HepG2 (cell line): Measurements from ENCODE around the gene CACNA1G. TPM values are rescaled to one million over a fixed set of nuclear protein-coding genes. Genes with fewer than 3 reads are reported as not detected.
A peak's percentile ranks its signal among the peaks of the same experiment; 100 is the strongest.

Experiments used
- AGO2 ChIP-seq: fragments of 200-400 bp; formaldehyde crosslinking; optimal IDR thresholded peaks from 2 replicates; pipeline ENCODE3; 2017; ENCODE audit warnings: mild to moderate bottlenecking, low read depth, low read length, moderate library complexity
- ATF7-NPFF ChIP-seq: sonication (generic); formaldehyde crosslinking; IDR thresholded peaks from 2 replicates; pipeline ENCODE4 v1.8.1; 2023; ENCODE audit warnings: mild to moderate bottlenecking, low read depth, missing genetic modification reagents, moderate library complexity
- BCL6 ChIP-seq: IDR thresholded peaks from 2 replicates; pipeline ENCODE4 v1.6.1; 2016; ENCODE audit warnings: missing genetic modification reagents, missing compliant biosample characterization
- FOXK1 ChIP-seq: sonication (generic); formaldehyde crosslinking; IDR thresholded peaks from 2 replicates; pipeline ENCODE4 v1.4.0; 2020; ENCODE audit warnings: low read depth, missing genetic modification reagents, borderline replicate concordance
- NFE2L2 ChIP-seq: fragments of 150-350 bp; IDR thresholded peaks from 2 replicates; pipeline ENCODE4 v1.6.1; 2014; ENCODE audit warnings: low read length
- PITX1 ChIP-seq: sonication (generic); formaldehyde crosslinking; IDR thresholded peaks from 2 replicates; pipeline ENCODE4 v1.5.1; 2020; ENCODE audit warnings: mild to moderate bottlenecking, missing genetic modification reagents
- SALL2 ChIP-seq: sonication (generic); formaldehyde crosslinking; IDR thresholded peaks from 2 replicates; pipeline ENCODE4 v1.8.1; 2023; ENCODE audit warnings: mild to moderate bottlenecking, missing genetic modification reagents, inconsistent platforms
- SMAD3 ChIP-seq: sonication (generic); formaldehyde crosslinking; IDR thresholded peaks from 2 replicates; pipeline ENCODE4 v1.4.0; 2020; ENCODE audit warnings: missing genetic modification reagents
- ZFY ChIP-seq: sonication (generic); formaldehyde crosslinking; IDR thresholded peaks from 2 replicates; pipeline ENCODE4 v1.4.0; 2020; ENCODE audit warnings: missing genetic modification reagents
- ZNF225 ChIP-seq: sonication (generic); formaldehyde crosslinking; IDR thresholded peaks from 2 replicates; pipeline ENCODE4 v1.4.0; 2020; ENCODE audit warnings: mild to moderate bottlenecking, missing genetic modification reagents
- ZNF484 ChIP-seq: sonication (generic); formaldehyde crosslinking; IDR thresholded peaks from 2 replicates; pipeline ENCODE4 v1.5.1; 2020; ENCODE audit warnings: mild to moderate bottlenecking, low read depth, missing genetic modification reagents, borderline replicate concordance
- ZNF530 ChIP-seq: sonication (generic); formaldehyde crosslinking; IDR thresholded peaks from 2 replicates; pipeline ENCODE4 v1.5.0; 2020; ENCODE audit warnings: low read depth, mild to moderate bottlenecking, missing genetic modification reagents
- polyA plus RNA-seq, 8 experiments: library from polyadenylated mRNA; depleted of rRNA in 3 of 8; stranded (reverse) in 7 of 8; unstranded in 1 of 8; fragments of >200 nt; fragmentation: Illumina TruSeq in 4 of 8; extraction: Trizol in 4 of 8; gene quantifications; 2 replicates each; pipeline versions ENCODE4 v1.2.1 to v1.2.3, GENCODE V29; 2011 to 2016; ENCODE audit warnings: low read depth in 4 of 8, missing spikeins in 1 of 8, mixed read lengths in 1 of 8; ENCODE audit not compliant: insufficient read depth in 1 of 8
- total RNA-seq, 5 experiments: library from RNA; depleted of rRNA; stranded (reverse); fragments of >200 nt; fragmentation: Illumina TruSeq; extraction: Trizol; gene quantifications; 2 replicates each; pipeline ENCODE4 v1.2.3, GENCODE V29; 2016; ENCODE audit warnings: low read depth in 1 of 5
- TF ChIP-seq, protein P1 (sequence below): sonication (generic); formaldehyde crosslinking; IDR thresholded peaks from 2 replicates; pipeline ENCODE4 v1.5.1; 2020; ENCODE audit warnings: mild to moderate bottlenecking, missing genetic modification reagents, borderline replicate concordance
- TF ChIP-seq, protein P2 (sequence below): sonication (generic); formaldehyde crosslinking; IDR thresholded peaks from 2 replicates; pipeline ENCODE4 v1.8.0; 2022; ENCODE audit warnings: mild to moderate bottlenecking, missing genetic modification reagents
- TF ChIP-seq, protein P3 (sequence below): fragments of 450-650 bp; IDR thresholded peaks from 2 replicates; pipeline ENCODE4 v1.6.1; 2017
- TF ChIP-seq, protein P4 (sequence below): IDR thresholded peaks from 2 replicates; pipeline ENCODE4 v1.6.1; 2012; ENCODE audit warnings: low read length, improper control_type of control experiment

Gene CACNA1G
- total and polyA plus RNA-seq, 2 of the 13 experiments (the other 11 are each of a cell fraction or from before 2014, with no cell fraction given) = 0.02 TPM; not detected in 1

DNA sequence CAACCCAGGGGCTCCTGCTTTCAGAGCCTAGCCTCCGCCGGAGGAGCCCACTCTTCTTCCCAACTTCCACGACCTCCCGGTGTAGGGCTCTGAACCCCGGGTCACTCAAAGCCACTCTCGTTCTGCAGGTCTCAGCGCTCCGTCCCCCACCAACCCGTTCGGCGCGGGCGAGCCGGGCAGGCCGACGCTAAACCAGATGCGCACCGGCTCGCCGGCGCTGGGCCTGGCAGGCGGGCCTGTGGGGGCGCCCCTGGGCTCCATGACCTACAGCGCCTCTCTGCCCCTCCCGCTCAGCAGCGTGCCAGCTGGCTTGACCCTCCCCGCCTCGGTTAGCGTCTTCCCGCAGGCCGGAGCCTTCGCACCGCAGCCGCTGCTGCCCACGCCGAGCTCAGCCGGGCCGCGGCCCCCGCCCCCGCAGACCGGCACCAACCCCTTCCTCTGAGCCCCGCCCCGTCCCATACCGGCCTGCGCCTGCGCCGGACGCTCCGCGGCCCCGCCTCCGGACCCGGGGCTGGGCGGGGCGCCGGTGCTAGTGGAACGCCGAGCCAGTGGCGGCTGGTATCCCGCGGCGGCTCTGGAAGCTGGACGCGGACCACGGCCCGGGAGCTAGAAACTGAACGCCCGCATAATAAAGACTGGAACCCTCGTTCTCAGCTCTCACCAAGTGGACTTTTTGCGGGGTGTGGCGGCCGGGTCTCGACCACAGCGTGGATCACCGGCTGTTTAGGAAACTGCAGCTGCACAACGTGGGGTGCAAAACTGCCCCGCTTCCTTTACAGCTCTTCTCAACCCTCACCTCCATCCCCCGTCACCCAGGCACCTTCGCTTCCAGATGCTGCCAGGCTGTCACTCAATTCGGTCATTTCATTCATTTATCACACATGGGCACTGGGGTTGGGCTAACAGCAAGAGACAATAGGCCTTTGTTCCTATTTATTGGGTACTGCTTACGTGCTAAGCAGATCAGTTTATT lies 18.5 kb upstream of the CACNA1G start (continued):
- TF ChIP-seq BCL6 = peak; percentile 49; the same call in 1 of the 2 replicates
- TF ChIP-seq ZNF225 = peak; percentile 51; the same call in 1 of the 2 replicates
- TF ChIP-seq FOXK1 (CRISPR knock-in tag) = 0 out of 2 replicates have a peak, but pooled peaks have one; percentile 14
- peak; percentile 97 for TF ChIP-seq ATF7-NPFF (CRISPR knock-in tag)
- TF ChIP-seq, protein P1, sequence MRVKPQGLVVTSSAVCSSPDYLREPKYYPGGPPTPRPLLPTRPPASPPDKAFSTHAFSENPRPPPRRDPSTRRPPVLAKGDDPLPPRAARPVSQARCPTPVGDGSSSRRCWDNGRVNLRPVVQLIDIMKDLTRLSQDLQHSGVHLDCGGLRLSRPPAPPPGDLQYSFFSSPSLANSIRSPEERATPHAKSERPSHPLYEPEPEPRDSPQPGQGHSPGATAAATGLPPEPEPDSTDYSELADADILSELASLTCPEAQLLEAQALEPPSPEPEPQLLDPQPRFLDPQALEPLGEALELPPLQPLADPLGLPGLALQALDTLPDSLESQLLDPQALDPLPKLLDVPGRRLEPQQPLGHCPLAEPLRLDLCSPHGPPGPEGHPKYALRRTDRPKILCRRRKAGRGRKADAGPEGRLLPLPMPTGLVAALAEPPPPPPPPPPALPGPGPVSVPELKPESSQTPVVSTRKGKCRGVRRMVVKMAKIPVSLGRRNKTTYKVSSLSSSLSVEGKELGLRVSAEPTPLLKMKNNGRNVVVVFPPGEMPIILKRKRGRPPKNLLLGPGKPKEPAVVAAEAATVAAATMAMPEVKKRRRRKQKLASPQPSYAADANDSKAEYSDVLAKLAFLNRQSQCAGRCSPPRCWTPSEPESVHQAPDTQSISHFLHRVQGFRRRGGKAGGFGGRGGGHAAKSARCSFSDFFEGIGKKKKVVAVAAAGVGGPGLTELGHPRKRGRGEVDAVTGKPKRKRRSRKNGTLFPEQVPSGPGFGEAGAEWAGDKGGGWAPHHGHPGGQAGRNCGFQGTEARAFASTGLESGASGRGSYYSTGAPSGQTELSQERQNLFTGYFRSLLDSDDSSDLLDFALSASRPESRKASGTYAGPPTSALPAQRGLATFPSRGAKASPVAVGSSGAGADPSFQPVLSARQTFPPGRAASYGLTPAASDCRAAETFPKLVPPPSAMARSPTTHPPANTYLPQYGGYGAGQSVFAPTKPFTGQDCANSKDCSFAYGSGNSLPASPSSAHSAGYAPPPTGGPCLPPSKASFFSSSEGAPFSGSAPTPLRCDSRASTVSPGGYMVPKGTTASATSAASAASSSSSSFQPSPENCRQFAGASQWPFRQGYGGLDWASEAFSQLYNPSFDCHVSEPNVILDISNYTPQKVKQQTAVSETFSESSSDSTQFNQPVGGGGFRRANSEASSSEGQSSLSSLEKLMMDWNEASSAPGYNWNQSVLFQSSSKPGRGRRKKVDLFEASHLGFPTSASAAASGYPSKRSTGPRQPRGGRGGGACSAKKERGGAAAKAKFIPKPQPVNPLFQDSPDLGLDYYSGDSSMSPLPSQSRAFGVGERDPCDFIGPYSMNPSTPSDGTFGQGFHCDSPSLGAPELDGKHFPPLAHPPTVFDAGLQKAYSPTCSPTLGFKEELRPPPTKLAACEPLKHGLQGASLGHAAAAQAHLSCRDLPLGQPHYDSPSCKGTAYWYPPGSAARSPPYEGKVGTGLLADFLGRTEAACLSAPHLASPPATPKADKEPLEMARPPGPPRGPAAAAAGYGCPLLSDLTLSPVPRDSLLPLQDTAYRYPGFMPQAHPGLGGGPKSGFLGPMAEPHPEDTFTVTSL (CRISPR knock-in tag) = no peak
- TF ChIP-seq, protein P2, sequence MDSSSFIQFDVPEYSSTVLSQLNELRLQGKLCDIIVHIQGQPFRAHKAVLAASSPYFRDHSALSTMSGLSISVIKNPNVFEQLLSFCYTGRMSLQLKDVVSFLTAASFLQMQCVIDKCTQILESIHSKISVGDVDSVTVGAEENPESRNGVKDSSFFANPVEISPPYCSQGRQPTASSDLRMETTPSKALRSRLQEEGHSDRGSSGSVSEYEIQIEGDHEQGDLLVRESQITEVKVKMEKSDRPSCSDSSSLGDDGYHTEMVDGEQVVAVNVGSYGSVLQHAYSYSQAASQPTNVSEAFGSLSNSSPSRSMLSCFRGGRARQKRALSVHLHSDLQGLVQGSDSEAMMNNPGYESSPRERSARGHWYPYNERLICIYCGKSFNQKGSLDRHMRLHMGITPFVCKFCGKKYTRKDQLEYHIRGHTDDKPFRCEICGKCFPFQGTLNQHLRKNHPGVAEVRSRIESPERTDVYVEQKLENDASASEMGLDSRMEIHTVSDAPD = peak; percentile 18; the same call in 1 of the 2 replicates
- no peak for TF ChIP-seq ZNF484 (CRISPR knock-in tag)
- TF ChIP-seq, protein P3, sequence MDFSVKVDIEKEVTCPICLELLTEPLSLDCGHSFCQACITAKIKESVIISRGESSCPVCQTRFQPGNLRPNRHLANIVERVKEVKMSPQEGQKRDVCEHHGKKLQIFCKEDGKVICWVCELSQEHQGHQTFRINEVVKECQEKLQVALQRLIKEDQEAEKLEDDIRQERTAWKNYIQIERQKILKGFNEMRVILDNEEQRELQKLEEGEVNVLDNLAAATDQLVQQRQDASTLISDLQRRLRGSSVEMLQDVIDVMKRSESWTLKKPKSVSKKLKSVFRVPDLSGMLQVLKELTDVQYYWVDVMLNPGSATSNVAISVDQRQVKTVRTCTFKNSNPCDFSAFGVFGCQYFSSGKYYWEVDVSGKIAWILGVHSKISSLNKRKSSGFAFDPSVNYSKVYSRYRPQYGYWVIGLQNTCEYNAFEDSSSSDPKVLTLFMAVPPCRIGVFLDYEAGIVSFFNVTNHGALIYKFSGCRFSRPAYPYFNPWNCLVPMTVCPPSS = no peak
- peak; percentile 95 for TF ChIP-seq SALL2
- TF ChIP-seq SMAD3 = no peak; the same call in 1 of the 2 replicates
- TF ChIP-seq ZFY = peak; percentile 96
- TF ChIP-seq ZNF530 (CRISPR knock-in tag) = no peak
- peak; percentile 65 for TF ChIP-seq AGO2
- no peak for TF ChIP-seq NFE2L2
- TF ChIP-seq PITX1 (CRISPR knock-in tag) = no peak
- TF ChIP-seq, protein P4, sequence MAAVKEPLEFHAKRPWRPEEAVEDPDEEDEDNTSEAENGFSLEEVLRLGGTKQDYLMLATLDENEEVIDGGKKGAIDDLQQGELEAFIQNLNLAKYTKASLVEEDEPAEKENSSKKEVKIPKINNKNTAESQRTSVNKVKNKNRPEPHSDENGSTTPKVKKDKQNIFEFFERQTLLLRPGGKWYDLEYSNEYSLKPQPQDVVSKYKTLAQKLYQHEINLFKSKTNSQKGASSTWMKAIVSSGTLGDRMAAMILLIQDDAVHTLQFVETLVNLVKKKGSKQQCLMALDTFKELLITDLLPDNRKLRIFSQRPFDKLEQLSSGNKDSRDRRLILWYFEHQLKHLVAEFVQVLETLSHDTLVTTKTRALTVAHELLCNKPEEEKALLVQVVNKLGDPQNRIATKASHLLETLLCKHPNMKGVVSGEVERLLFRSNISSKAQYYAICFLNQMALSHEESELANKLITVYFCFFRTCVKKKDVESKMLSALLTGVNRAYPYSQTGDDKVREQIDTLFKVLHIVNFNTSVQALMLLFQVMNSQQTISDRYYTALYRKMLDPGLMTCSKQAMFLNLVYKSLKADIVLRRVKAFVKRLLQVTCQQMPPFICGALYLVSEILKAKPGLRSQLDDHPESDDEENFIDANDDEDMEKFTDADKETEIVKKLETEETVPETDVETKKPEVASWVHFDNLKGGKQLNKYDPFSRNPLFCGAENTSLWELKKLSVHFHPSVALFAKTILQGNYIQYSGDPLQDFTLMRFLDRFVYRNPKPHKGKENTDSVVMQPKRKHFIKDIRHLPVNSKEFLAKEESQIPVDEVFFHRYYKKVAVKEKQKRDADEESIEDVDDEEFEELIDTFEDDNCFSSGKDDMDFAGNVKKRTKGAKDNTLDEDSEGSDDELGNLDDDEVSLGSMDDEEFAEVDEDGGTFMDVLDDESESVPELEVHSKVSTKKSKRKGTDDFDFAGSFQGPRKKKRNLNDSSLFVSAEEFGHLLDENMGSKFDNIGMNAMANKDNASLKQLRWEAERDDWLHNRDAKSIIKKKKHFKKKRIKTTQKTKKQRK = no peak
